Panc1 (cell line): ENCODE data around the gene CTXND1. TPM values are rescaled to one million over a fixed set of nuclear protein-coding genes. Genes with fewer than 3 reads are reported as not detected.
"Not testable (repeated sequence)": the region's sequence is repeated elsewhere in the genome, so short reads cannot be mapped to it uniquely, and the experiment has no call there.

Source experiments
- ATAC-seq: fragments of 200-7000 bp; cut with Tn5 transposase; 2 replicates; pipeline ENCODE4 v1.9.1; 2020; ENCODE audit warnings: mild to moderate bottlenecking, moderate library complexity
- BruUV-seq: library from RNA; stranded (reverse); fragments of 400-500 nt; replicated peaks from 2 replicates; lab custom pipeline; 2021; lab: Mats Ljungman, UMichigan
- CTCF ChIA-PET: fragments of 300-600 bp; sonication (Branson Sonifier 250); formaldehyde crosslinking; loops from one replicate; lab custom pipeline; 2022; ENCODE audit warnings: antibody characterized with exemption; lab: Charles Lee
- POLR2A ChIA-PET: fragments of 300-600 bp; sonication (Branson Sonifier 250); formaldehyde crosslinking; loops from one replicate; lab custom pipeline; 2022; ENCODE audit warnings: antibody characterized with exemption; lab: Charles Lee
- DNase-seq: peaks from one replicate; pipeline ENCODE4 v3.0.0-alpha.2; 2010; ENCODE audit warnings: low read depth, low spot score
- H3K27ac ChIP-seq: 2 replicates; pipeline ENCODE4 v1.5.1; 2011; ENCODE audit warnings: mild to moderate bottlenecking, low read length, inconsistent platforms
- H3K27me3 ChIP-seq: fragments of 200-500 bp; sonication (Bioruptor generic); 2 replicates; pipeline ENCODE4 v1.6.0; 2014; ENCODE audit warnings: low read length, inconsistent platforms; ENCODE audit not compliant: control insufficient read depth, insufficient read depth
- H3K36me3 ChIP-seq: fragments of 200-500 bp; sonication (Bioruptor generic); 2 replicates; pipeline ENCODE4 v1.5.1; 2014; ENCODE audit warnings: inconsistent platforms, mild to moderate bottlenecking, low read length, moderate library complexity; ENCODE audit not compliant: control insufficient read depth, insufficient read depth
- H3K4me1 ChIP-seq: 2 replicates; pipeline ENCODE4 v1.5.1; 2011; ENCODE audit warnings: inconsistent platforms, mild to moderate bottlenecking, low read length, moderate library complexity; ENCODE audit not compliant: control insufficient read depth, insufficient read depth
- H3K4me3 ChIP-seq, 2 experiments: 2 replicates each; pipeline ENCODE4 v1.5.1; 2011 to 2012; ENCODE audit warnings: low read depth in 2 of 2, low read length in 2 of 2, mild to moderate bottlenecking in 2 of 2, inconsistent platforms in 1 of 2, moderate library complexity in 1 of 2
- H3K9me3 ChIP-seq: fragments of 200-500 bp; sonication (Bioruptor generic); 2 replicates; pipeline ENCODE4 v1.5.1; 2014; ENCODE audit warnings: low read depth, mild to moderate bottlenecking, inconsistent platforms, low read length, moderate library complexity; ENCODE audit not compliant: control insufficient read depth, insufficient read depth
- POLR2AphosphoS5 ChIP-seq: IDR thresholded peaks from 2 replicates; pipeline ENCODE4 v1.6.1; 2012; ENCODE audit warnings: mild to moderate bottlenecking, low read depth, low read length, moderate library complexity
- SIN3A ChIP-seq: IDR thresholded peaks from 2 replicates; pipeline ENCODE4 v1.6.1; 2012; ENCODE audit warnings: low read depth, mild to moderate bottlenecking, low read length, moderate library complexity, borderline replicate concordance; ENCODE audit not compliant: insufficient read depth
- TCF7L2 ChIP-seq: IDR thresholded peaks from 2 replicates; pipeline ENCODE4 v1.6.1; 2011; ENCODE audit warnings: mild to moderate bottlenecking, low read depth, low read length, inconsistent platforms
- in situ Hi-C: cut with HindIII; loops from 2 replicates; pipeline ENCODE4 v1.10.0; 2016; ENCODE audit warnings: low sequenced_read_pairs, low pct_unique_long_range_greater_than_20kb
- intact Hi-C: fragments of 100-400 bp; cut with micrococcal nuclease; formaldehyde crosslinking; loops from one replicate; pipeline ENCODE4 v1.10.0; 2022; ENCODE audit not compliant: unreplicated experiment
- total RNA-seq: library from RNA; stranded (reverse); gene quantifications from one replicate; pipeline ENCODE4 v1.2.1, GENCODE V29; 2021; ENCODE audit not compliant: unreplicated experiment
- TF ChIP-seq, protein P1 (sequence below), 2 experiments: IDR thresholded peaks; 2 replicates each; pipeline ENCODE4 v1.6.1; 2011 to 2012; ENCODE audit warnings: low read depth in 2 of 2, control low read depth in 1 of 2, low read length in 1 of 2, mild to moderate bottlenecking in 1 of 2, moderate library complexity in 1 of 2; ENCODE audit not compliant: insufficient read depth in 1 of 2
- TF ChIP-seq, protein P2 (sequence below): fragments of 450-650 bp; IDR thresholded peaks from 2 replicates; pipeline ENCODE4 v1.5.1; 2017; ENCODE audit warnings: mild to moderate bottlenecking

CTXND1 gene
- total RNA-seq, 1 experiment from 2014 or later, result not detected

DNA sequence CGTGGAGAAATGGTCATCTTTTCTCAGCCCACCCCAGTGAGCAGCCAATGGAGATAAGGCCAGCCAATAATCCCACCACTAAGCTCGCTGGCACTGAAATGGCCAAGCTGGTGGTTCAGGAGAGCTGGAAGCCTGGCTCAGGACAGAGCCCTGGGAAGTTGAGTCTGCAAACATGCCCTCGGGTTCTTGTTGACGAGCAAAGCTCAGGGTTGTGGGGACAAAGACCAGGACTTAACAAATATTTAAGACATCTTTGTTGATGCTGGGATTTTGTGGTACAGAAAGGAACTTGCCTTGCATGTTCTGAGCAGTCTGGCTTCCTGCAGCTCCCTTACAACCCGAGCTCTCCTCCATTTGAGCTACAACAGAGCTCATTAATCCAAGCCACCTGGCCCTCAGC is 94.8 kb downstream of the CTXND1 start:
- no peak for TF ChIP-seq TCF7L2
- H3K27me3 ChIP-seq, result no peaks in the 10 kb centered on the region
- H3K4me1 ChIP-seq, result peaks cover 19% of the 10 kb centered on the region
- ATAC-seq (no peak), DNase-seq (no peak)
- in situ Hi-C loops, result no loop called here
- H3K9me3 ChIP-seq, result no peaks in the 10 kb centered on the region
- H3K36me3 ChIP-seq, result no peaks in the 10 kb centered on the region
- no peak overlapping the region for H3K27ac ChIP-seq
- ChIA-PET POLR2A (no interaction called here), CTCF (no interaction called here)
- H3K4me3 ChIP-seq, result no peak overlapping the region
- no TSS peak for BruUV-seq
- intact Hi-C loops, result no loop called here

DNA sequence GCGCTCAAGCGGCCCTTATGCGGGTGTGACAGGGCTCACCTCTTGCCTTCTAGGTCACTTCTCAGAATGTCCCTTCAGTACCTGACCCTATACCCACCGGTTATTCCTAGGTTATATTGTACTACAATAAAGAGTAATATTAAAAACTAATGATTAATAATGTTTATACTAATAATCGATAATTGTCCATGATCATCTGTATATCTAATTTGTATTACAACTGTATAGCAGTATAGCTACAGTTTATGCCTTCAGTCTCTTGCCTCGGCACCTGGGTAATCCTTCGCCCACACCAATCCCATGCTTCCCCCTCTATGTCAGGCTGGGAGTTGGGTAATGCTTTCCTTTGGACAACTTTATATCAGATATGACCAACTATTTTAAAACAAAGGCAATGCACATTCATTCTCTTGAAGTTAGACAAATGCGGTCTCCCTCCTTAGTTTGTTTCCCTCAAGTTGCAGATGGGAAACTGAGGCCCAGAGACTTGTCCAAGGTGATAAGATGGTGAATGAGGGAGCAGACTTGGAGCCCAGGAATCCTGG is 95.8 kb downstream of the CTXND1 start:
- ATAC-seq, result no peak
- BruUV-seq, result no TSS peak
- no peaks in the 10 kb centered on the region for H3K27me3 ChIP-seq
- in situ Hi-C loops, result no loop called here
- H3K4me1 ChIP-seq, result peaks cover 22% of the 10 kb centered on the region
- ChIA-PET POLR2A (no interaction called here), CTCF (no interaction called here)
- H3K9me3 ChIP-seq, result no peaks in the 10 kb centered on the region
- no peak for DNase-seq
- intact Hi-C loops, result no loop called here
- TF ChIP-seq POLR2AphosphoS5 (no peak), TCF7L2 (no peak), SIN3A (no peak)
- TF ChIP-seq, protein P1, sequence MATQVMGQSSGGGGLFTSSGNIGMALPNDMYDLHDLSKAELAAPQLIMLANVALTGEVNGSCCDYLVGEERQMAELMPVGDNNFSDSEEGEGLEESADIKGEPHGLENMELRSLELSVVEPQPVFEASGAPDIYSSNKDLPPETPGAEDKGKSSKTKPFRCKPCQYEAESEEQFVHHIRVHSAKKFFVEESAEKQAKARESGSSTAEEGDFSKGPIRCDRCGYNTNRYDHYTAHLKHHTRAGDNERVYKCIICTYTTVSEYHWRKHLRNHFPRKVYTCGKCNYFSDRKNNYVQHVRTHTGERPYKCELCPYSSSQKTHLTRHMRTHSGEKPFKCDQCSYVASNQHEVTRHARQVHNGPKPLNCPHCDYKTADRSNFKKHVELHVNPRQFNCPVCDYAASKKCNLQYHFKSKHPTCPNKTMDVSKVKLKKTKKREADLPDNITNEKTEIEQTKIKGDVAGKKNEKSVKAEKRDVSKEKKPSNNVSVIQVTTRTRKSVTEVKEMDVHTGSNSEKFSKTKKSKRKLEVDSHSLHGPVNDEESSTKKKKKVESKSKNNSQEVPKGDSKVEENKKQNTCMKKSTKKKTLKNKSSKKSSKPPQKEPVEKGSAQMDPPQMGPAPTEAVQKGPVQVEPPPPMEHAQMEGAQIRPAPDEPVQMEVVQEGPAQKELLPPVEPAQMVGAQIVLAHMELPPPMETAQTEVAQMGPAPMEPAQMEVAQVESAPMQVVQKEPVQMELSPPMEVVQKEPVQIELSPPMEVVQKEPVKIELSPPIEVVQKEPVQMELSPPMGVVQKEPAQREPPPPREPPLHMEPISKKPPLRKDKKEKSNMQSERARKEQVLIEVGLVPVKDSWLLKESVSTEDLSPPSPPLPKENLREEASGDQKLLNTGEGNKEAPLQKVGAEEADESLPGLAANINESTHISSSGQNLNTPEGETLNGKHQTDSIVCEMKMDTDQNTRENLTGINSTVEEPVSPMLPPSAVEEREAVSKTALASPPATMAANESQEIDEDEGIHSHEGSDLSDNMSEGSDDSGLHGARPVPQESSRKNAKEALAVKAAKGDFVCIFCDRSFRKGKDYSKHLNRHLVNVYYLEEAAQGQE (IDR thresholded peaks at IDR 0.05; ENCODE audit: insufficient read depth in 1 of 2, low read depth in 2 of 2, low read length in 1 of 2), result no peak
- TF ChIP-seq, protein P2, sequence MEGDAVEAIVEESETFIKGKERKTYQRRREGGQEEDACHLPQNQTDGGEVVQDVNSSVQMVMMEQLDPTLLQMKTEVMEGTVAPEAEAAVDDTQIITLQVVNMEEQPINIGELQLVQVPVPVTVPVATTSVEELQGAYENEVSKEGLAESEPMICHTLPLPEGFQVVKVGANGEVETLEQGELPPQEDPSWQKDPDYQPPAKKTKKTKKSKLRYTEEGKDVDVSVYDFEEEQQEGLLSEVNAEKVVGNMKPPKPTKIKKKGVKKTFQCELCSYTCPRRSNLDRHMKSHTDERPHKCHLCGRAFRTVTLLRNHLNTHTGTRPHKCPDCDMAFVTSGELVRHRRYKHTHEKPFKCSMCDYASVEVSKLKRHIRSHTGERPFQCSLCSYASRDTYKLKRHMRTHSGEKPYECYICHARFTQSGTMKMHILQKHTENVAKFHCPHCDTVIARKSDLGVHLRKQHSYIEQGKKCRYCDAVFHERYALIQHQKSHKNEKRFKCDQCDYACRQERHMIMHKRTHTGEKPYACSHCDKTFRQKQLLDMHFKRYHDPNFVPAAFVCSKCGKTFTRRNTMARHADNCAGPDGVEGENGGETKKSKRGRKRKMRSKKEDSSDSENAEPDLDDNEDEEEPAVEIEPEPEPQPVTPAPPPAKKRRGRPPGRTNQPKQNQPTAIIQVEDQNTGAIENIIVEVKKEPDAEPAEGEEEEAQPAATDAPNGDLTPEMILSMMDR, result no peak
- no peak overlapping the region for H3K27ac ChIP-seq
- H3K36me3 ChIP-seq, result no peaks in the 10 kb centered on the region
- no peak overlapping the region for H3K4me3 ChIP-seq

DNA sequence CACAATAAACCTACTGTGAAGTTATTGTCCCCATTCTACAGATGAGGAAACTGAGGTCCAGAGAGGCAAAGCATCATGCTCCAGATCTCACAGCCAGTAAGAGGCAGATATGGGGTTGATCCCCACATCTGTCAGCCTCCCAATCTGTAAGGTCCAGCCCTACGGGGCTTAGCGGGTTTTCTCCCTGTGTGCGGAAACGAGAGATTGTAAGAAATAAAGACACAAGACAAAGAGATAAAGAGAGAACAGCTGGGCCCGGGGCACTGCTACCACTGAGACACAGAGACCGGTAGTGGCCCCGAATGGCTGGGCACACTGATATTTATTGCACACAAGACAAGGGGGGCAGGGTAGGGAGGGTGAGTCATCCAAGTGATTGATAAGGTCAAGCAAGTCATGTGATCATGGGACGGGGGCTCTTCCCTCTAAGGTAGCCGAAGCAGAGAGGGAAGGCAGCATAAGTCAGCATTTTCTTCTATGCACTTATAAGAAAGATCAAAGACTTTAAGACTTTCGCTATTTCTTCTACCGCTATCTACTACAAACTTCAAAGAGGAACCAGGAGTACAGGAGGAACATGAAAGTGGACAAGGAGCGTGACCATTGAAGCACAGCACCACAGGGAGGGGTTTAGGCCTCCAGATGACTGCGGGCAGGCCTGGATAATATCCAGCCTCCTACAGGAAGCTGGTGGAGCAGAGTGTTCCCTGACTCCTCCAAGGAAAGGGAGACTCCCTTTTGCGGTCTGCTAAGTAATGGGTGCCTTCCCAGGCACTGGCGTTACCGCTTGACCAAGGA is 96.4 kb downstream of the CTXND1 start:
- H3K4me1 ChIP-seq, result peaks cover 22% of the 10 kb centered on the region
- H3K9me3 ChIP-seq, intact Hi-C loops, in situ Hi-C loops, H3K27me3 ChIP-seq, DNase-seq, H3K36me3 ChIP-seq, H3K27ac ChIP-seq, POLR2A ChIA-PET, CTCF ChIA-PET, H3K4me3 ChIP-seq, ATAC-seq: not testable (repeated sequence)
- TSS peak; percentile 33 for BruUV-seq
- TF ChIP-seq TCF7L2, result 0 out of 2 replicates have a peak, but pooled peaks have one; percentile 34
